Iris pigment epithelial cell (primary cell): ENCODE results near the gene LTV1.
"Not testable (repeated sequence)": the region's sequence is repeated elsewhere in the genome, so short reads cannot be mapped to it uniquely, and the experiment has no call there.

Experiments used
- DNase-seq: peaks from one replicate; pipeline ENCODE4 v3.0.0-alpha.2; 2011; ENCODE audit warnings: low read depth

LTV1 gene

DNA sequence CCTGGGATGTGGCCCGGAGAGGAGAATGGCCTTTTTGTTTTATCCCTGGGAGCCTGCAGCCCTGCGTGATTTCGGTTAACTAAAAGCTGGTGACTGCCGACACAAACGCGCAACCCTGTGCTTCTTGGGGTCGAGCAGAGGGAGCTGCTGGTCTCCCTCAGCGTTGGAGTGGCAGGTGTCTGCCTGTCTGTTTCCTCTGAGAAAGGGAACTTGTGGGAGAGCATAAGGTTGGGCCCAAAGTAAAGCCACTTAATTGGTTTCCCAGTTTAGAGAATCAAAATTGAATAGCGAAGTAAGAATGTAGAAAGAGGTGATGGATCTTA, 500 bp downstream of the LTV1 start:
- peak; percentile 16 for DNase-seq

- DNase-seq, result peak; percentile 31
Observed at GRCh38 chr6:143844006-143844405, 868 bp downstream of the LTV1 start.

GRCh38 chr6:143845033-143845432, 1.9 kb downstream of the LTV1 start:
- DNase-seq, result no peak

GRCh38 chr6:143851706-143852105, 8.6 kb downstream of the LTV1 start:
- DNase-seq, result not testable (repeated sequence)

DNA sequence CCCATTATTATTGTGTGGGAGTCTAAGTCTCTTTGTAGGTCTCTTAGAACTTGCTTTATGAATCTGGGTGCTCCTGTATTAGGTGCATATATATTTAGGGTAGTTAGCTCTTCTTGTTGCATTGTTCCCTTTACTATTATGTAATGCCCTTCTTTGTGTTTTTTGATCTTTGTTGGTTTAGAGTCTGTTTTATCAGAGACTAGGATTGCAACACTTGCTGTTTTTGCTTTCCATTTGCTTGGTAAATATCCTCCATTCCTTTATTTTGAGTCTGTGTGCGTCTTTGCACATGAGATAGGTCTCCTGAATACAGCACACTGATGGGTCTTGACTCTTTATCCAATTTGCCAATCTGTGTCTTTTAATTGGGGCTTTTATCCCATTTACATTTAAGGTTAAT, 11.9 kb downstream of the LTV1 start:
- not testable (repeated sequence) for DNase-seq

GRCh38 chr6:143856762-143857161, 13.6 kb downstream of the LTV1 start:
- DNase-seq, result not testable (repeated sequence)

GRCh38 chr6:143857651-143858050, 14.5 kb downstream of the LTV1 start:
- no peak for DNase-seq

- no peak for DNase-seq
Observed at GRCh38 chr6:143859891-143860660, 16.9 kb downstream of the LTV1 start.

DNA sequence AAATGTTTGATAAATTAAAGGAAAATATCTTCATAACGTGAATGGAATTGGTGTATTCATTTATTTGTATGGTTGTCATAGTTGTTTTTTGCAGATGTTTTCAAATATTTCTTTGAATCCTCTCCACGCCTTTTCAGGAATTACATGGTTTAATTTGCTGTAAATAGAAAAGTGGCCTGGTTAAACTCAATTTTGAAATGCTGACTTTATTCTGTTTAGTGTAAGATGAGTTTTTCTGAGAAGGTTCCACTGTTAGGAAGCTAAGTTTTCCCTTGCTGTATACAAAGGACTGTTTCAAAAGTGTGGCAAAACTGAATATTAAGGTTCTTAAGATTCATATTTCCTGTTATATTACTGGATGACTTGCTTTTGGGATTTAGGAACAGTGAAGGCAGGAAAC, 20.6 kb downstream of the LTV1 start:
- no peak for DNase-seq

DNA sequence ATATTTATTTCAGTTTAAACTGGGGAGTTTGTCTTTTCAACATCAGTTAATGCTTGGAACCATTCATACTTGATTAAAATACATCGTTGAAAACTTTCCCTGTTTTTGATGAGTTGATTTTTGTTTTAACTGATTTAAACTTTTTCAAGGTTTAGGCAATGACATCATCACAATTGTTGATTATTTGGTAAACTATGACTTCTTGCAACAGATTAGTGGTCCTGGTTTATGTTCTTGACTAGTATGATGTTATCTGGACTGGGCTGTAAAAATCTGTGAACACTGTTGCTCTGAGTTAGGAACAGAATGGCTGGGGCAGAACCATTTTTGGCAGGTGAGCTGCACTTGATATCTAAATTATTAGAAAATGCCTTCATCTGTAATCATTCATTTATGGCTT, 21.1 kb downstream of the LTV1 start, which contains the start of gene ZC2HC1B:
Gene ZC2HC1B, plus strand, starts transcription at position 241 of the 400 bp plus-strand sequence. Its CDS starts 66 bp downstream, at position 307.
- no peak for DNase-seq

DNA sequence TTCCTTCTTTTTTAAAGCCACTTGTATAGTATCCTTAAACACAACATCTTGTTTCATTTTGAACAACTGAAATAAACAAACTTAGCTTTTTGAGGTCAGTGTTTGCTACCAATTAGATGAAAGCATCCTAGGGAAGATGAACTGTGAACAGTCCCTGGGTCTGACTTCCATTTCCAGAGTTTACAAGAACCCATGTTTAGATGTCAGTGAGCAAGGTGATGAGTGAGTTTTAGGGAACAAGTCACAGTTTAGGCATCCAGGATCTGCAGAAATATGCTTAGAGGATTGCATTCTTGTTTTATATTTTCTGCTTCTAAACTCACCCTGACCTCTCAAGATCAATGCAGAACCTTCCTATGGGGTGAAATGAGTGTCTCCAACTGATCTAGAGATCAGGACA, 24.1 kb downstream of the LTV1 start:
- DNase-seq, result peak; percentile 7

DNA sequence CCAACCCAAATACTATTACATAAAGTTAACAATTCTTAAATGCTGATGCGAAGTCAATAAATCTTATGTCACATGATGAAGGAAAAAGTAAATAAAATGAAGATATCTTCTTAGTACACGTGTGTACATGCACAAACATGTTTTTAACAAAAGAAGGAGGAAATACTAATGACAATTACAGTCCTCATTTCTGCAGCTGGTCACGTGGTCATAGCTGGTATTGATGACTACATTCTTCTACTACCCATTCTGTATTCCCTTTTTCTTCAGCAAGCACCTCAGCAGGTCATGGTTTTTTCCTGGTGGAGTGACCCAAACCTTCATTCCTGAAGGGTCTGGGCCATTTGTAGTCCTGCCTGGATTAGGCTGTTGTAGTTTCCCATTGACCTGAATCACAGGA, 25.7 kb downstream of the LTV1 start:
- not testable (repeated sequence) for DNase-seq

- DNase-seq, result not testable (repeated sequence)
Observed at GRCh38 chr6:143871202-143871730, 28.1 kb downstream of the LTV1 start.

DNA sequence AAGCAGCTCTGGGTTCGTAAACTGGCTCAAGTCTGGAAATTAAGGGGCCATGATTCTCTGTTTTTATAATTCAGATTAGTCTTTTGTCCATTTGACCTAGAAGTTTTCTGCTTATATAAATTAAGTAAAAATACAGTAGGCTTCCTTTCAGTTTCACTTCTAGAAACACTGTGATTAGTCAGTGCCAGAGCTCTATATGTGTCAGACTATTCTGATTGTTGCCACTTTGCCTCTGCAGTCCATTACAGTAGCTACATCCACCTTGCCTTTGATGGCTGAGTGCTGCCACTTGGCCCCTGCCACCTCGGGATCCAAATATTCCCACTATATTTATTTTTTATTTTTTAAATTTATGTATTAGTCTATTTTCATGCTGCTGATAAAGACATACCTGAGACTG, 29.1 kb downstream of the LTV1 start:
- DNase-seq, result peak; percentile 51

GRCh38 chr6:143873600-143873999, 30.5 kb downstream of the LTV1 start:
- DNase-seq, result not testable (repeated sequence)

DNA sequence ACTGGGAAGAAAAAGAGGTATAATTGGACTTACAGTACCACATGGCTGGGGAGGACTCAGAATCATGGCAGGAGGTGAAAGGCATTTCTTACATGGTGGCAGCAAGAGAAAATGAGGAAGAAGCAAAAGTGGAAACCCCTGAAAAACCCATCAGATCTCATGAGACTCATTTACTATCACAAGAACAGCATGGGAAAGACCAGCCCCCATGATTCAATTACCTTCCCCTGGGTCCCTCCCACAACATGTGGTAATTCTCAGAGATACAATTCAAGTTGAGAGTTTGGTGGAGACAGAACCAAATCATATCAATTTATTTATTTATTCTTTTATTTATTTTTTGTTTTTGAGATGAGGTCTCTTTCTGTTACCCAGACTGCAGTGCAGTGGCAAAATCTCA, 31.4 kb downstream of the LTV1 start:
- DNase-seq, result not testable (repeated sequence)

GRCh38 chr6:143877584-143878271, 34.6 kb downstream of the LTV1 start:
- DNase-seq, result no peak

GRCh38 chr6:143878272-143878760, 35.2 kb downstream of the LTV1 start:
- peak; percentile 53 for DNase-seq

DNA sequence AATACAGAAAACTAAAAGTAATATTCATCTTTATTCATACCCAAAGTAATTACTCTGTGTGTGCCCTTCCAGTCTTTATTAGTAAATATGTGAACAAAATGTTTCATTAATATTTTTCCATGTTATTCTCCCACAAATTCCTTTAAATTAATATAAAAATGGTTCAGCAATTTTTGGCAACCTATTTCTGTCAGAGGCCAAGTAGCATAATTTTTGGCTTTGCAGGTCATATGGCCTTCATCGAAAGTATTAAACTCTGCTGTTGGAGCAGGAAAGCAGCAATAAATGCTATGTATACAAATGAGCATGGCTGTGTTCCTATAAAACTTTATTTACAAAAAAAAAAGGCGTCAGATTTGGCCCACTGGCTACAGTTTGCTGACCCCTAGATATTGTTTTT, 37.3 kb downstream of the LTV1 start:
- DNase-seq, result no peak

DNA sequence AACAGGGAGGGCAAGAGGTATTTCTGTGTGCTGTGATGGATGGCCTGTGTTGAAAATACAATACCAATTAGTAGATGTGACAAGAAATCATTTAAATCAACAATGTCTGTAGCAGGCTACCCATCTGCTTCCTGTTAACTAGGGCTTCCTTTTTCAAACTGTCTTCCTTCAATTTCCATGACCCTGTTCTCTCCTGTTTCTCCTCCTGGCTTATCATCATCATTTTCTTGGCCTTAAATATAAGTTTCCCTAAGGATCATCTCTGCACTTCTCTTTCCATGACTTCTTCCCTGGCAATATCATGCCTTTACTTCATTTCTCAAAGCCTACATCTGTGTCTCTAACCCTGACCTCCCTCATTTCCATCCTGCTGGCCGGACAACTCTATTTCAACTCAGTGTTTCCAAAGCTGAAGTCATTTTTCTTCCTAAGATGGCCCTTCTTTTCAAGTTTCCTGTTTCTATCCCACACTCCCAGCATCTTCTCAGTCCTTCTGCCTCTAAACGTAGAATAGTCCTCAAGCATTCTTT, 39.3 kb downstream of the LTV1 start:
- DNase-seq, result no peak

- DNase-seq, result no peak
Observed at GRCh38 chr6:143884216-143884900, 41.2 kb downstream of the LTV1 start.

DNA sequence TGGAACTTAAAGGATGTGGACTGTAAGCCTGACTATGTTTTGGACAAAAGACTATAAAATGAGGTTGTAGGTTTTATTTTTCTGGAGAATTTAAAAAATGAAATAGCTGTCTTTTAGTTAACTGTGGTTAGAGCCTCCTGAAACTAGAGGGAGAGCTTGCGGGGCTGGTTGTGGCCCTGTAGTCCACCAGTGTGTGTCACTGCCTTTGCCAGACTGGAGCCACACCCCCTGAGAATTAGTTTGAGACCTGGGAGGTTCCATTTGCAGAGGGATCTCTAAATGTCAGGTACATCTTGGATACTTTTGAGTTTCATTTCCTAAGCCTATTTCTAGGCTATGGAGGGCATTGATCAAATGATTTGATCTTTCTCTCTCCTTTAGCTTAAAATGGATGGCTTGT, 42.0 kb downstream of the LTV1 start:
- DNase-seq, result no peak
